ENCODE measurements around the gene VKORC1.

VKORC1 gene

DNA sequence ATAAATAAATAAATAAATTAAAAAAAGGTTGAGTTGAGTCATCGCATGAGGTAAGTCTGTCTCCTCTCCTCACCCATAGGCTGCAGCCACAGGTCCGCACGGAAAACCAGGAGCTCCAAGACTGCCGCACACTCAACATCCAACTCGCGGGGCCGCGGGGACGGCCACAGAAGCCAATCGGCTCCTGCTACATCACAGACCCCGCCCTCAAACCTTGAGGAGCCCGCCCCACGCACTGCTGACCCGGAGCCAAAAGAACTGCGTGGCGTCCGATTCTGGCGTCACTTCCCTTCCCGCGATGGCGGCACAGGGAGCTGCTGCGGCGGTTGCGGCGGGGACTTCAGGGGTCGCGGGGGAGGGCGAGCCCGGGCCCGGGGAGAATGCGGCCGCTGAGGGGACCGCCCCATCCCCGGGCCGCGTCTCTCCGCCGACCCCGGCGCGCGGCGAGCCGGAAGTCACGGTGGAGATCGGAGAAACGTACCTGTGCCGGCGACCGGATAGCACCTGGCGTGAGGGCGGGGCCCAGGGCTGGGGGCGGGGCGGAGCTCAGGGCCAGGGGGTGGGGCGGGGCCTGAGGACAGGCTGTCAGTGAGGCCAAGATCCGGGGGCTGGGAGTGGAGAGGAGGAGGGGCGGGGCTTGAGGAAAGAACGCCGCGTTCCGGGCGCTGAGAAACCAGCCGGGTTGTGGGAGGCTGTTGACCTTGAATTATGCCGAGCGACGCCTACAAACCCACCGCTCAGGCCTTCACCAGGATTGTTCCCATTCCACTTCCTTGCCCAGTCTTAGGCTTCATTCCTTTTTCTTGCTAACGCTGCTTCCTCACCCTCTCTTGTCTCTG lies 23.0 kb upstream of the VKORC1 start, which contains the start of gene KAT8:
TSS of gene KAT8 (plus strand) at position 281 of the 839 bp plus-strand sequence. CDS start at position 299, 18 bp downstream.
- Histone ChIP-seq H2AFZ (ENCODE audit: low read depth, low read length, severe bottlenecking) (peak within 1 kb of the TSS; percentile 77), H4K20me1 (ENCODE audit: low read depth, low read length) (peaks cover 8% of the 10 kb centered on the region; the same call in 1 of the 2 replicates), H3K36me3 (ENCODE audit: low read length) (peaks cover 12% of the 10 kb centered on the region; the same call in 1 of the 2 replicates), H3F3A (ENCODE audit: insufficient read depth) (0 out of 2 replicates have a peak, but pooled peaks cover 5% of the 10 kb centered on the region), H3K9me2 (replicated peaks; ENCODE audit: insufficient read depth, low read length) (no peaks in the 10 kb centered on the region), H3K9ac (ENCODE audit: low read length) (peak within 1 kb of the TSS; percentile 70), H3K9me3 (ENCODE audit: insufficient read depth, low read length) (no peaks in the 10 kb centered on the region), H3K27me3 (ENCODE audit: low read length) (no peaks in the 10 kb centered on the region), H3K79me2 (ENCODE audit: insufficient read depth, low read length) (peaks cover 22% of the 10 kb centered on the region), H3K4me3 (ENCODE audit: insufficient read depth, low read length, poor library complexity, severe bottlenecking) (peak within 1 kb of the TSS; percentile 88), H3K27ac (ENCODE audit: low read depth, low read length) (peak within 1 kb of the TSS; percentile 73), H3K4me2 (ENCODE audit: low read depth, low read length, poor library complexity, severe bottlenecking) (peak within 1 kb of the TSS; percentile 92)
- TF ChIP-seq EZH2phosphoT487 (conservative IDR thresholded peaks at IDR 0.05; ENCODE audit: low read length), result no peak
- TF ChIP-seq, protein P1, sequence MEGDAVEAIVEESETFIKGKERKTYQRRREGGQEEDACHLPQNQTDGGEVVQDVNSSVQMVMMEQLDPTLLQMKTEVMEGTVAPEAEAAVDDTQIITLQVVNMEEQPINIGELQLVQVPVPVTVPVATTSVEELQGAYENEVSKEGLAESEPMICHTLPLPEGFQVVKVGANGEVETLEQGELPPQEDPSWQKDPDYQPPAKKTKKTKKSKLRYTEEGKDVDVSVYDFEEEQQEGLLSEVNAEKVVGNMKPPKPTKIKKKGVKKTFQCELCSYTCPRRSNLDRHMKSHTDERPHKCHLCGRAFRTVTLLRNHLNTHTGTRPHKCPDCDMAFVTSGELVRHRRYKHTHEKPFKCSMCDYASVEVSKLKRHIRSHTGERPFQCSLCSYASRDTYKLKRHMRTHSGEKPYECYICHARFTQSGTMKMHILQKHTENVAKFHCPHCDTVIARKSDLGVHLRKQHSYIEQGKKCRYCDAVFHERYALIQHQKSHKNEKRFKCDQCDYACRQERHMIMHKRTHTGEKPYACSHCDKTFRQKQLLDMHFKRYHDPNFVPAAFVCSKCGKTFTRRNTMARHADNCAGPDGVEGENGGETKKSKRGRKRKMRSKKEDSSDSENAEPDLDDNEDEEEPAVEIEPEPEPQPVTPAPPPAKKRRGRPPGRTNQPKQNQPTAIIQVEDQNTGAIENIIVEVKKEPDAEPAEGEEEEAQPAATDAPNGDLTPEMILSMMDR (IDR thresholded peaks at IDR 0.05; ENCODE audit: insufficient read depth, low read length, poor library complexity, severe bottlenecking), result no peak

DNA sequence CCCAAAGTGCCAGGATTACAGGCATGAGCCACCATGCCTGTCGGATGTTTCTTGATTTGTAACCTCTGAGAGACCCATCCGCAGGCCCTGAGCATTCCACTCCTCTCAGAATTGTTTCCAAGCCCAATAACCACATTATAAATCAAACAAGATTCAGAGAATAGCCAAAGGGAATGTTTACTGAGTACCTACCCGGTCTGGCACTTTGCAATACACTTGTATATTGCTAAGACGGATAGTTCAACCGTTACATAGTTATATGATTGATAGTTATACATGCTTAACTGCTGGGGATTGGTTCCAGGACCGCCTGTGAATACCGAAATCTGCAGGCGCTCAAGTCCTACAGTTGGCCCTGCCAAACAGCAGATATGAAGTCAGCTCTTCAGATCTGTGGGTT lies 19.9 kb upstream of the VKORC1 start:
- no peaks in the 10 kb centered on the region for H3K9me2 ChIP-seq (replicated peaks; ENCODE audit: insufficient read depth, low read length)
- no peaks in the 10 kb centered on the region for H3K36me3 ChIP-seq (ENCODE audit: low read length)
- no peak overlapping the region for H3K4me3 ChIP-seq (ENCODE audit: insufficient read depth, low read length, poor library complexity, severe bottlenecking)
- H3F3A ChIP-seq (ENCODE audit: insufficient read depth), result 0 out of 2 replicates have a peak, but pooled peaks cover 5% of the 10 kb centered on the region
- H3K27ac ChIP-seq (ENCODE audit: low read depth, low read length), result no peak overlapping the region
- H3K9ac ChIP-seq (ENCODE audit: low read length), result no peak overlapping the region
- H3K27me3 ChIP-seq (ENCODE audit: low read length), result no peaks in the 10 kb centered on the region
- H4K20me1 ChIP-seq (ENCODE audit: low read depth, low read length), result peaks cover 8% of the 10 kb centered on the region; the same call in 1 of the 2 replicates
- no peak overlapping the region for H2AFZ ChIP-seq (ENCODE audit: low read depth, low read length, severe bottlenecking)
- peaks cover 20% of the 10 kb centered on the region for H3K79me2 ChIP-seq (ENCODE audit: insufficient read depth, low read length)
- no peak for TF ChIP-seq EZH2phosphoT487 (conservative IDR thresholded peaks at IDR 0.05; ENCODE audit: low read length)
- TF ChIP-seq, protein P1 (IDR thresholded peaks at IDR 0.05; ENCODE audit: insufficient read depth, low read length, poor library complexity, severe bottlenecking), result no peak
- no peaks in the 10 kb centered on the region for H3K9me3 ChIP-seq (ENCODE audit: insufficient read depth, low read length)
- H3K4me2 ChIP-seq (ENCODE audit: low read depth, low read length, poor library complexity, severe bottlenecking), result no peak overlapping the region

DNA sequence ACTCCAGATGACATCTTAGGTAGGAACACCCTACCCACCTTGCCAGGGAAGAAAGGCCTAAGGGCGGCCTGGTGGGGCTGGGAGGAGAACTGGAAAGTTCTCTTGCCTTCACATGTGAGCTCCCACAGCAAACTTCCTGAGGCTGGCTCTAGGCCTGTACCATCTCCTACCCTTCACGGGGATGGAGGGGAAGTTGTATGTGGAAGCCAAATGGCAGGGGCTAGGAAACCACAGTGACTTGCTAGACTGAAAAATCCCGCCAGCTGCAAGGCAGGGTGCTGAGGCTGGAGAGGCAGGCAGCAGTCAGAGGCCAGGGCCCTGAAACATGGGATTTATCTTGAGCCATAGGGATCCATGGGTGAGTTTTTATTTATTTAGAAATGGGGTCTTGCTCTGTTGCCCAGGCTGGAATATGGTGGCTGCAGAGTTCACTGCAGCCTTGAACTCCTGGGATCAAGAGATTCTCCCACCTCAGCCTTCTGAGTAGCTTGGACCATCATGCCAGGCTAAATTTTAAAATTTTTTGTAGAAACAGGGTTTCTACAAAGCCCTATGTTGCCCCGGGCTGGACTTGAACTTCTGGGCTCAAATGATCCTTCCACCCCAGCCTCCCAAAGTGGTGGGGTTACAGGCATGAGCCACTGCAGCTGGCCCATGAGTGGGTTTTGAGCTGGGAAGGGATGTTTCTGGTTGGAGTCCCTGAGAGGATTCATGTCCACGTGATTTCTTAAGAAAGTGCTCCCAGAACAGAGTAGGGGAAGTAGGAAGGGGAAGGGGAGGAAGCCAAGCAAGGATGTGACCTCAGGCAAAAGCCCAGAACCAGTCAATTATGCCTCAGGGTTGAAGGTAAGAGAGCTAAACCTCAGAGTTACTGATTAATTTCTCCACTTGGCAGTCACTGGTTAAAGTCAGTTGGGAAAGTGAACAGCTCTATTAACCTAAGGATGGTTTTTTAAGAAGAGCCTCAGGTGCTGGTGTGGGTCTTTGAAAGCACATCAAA lies 18.8 kb upstream of the VKORC1 start:
- no peak overlapping the region for H3K9ac ChIP-seq (ENCODE audit: low read length)
- no peaks in the 10 kb centered on the region for H3K9me2 ChIP-seq (replicated peaks; ENCODE audit: insufficient read depth, low read length)
- no peaks in the 10 kb centered on the region for H3K27me3 ChIP-seq (ENCODE audit: low read length)
- H3K4me3 ChIP-seq (ENCODE audit: insufficient read depth, low read length, poor library complexity, severe bottlenecking), result no peak overlapping the region
- no peak overlapping the region for H2AFZ ChIP-seq (ENCODE audit: low read depth, low read length, severe bottlenecking)
- H3K36me3 ChIP-seq (ENCODE audit: low read length), result no peaks in the 10 kb centered on the region
- no peak overlapping the region for H3K4me2 ChIP-seq (ENCODE audit: low read depth, low read length, poor library complexity, severe bottlenecking)
- 0 out of 2 replicates have a peak, but pooled peaks cover 5% of the 10 kb centered on the region for H3F3A ChIP-seq (ENCODE audit: insufficient read depth)
- no peak overlapping the region for H3K27ac ChIP-seq (ENCODE audit: low read depth, low read length)
- no peak for TF ChIP-seq EZH2phosphoT487 (conservative IDR thresholded peaks at IDR 0.05; ENCODE audit: low read length)
- TF ChIP-seq, protein P1 (IDR thresholded peaks at IDR 0.05; ENCODE audit: insufficient read depth, low read length, poor library complexity, severe bottlenecking), result no peak
- peaks cover 4% of the 10 kb centered on the region; the same call in 1 of the 2 replicates for H4K20me1 ChIP-seq (ENCODE audit: low read depth, low read length)
- peaks cover 15% of the 10 kb centered on the region for H3K79me2 ChIP-seq (ENCODE audit: insufficient read depth, low read length)
- no peaks in the 10 kb centered on the region for H3K9me3 ChIP-seq (ENCODE audit: insufficient read depth, low read length)

Measured in SU-DHL-6 (cell line).